ENCODE measurements around the gene CSNK1G3. TPM values are rescaled to one million over a fixed set of nuclear protein-coding genes. Genes with fewer than 3 reads are reported as not detected.

The CSNK1G3 gene
- polyA plus RNA-seq, 2 of the 4 experiments (the other 2 are of a cell fraction), result 24.0 to 50.9 TPM

DNA sequence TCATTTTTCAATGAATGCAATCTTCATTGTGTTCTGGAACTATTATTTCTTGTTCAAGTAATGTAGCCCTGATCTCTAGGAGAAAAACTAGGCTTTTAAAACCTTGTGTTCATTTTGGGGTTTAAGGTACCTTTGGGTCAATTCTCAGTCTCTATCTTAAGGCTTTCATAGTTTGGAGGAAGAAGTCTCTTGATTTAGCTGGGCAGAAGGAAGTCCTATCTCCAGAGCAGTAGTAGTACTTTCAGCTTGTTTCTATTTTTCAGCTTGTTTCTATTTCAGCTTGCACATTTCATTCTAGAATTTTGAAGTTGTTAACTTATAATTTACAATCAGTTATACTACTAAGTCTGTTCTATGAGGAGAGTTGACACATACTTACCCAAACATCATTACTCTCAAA, 15.2 kb downstream of the CSNK1G3 start:
- no peak for ATAC-seq
- H3K4me2 ChIP-seq, result no peak overlapping the region
- peaks cover 19% of the 10 kb centered on the region; the same call in 2 of the 3 replicates for H3K4me1 ChIP-seq
- POLR2A ChIA-PET, result no interaction called here
- no peaks in the 10 kb centered on the region for H3K9me3 ChIP-seq
- TF ChIP-seq CHD2 (IDR thresholded peaks at IDR 0.05; ENCODE audit: low read length, partially characterized antibody) (no peak), ZNF302 (CRISPR knock-in tag; IDR thresholded peaks at IDR 0.05) (no peak), BHLHE40 (IDR thresholded peaks at IDR 0.05; ENCODE audit: low read depth, low read length) (no peak), RAD21 (conservative IDR thresholded peaks at IDR 0.05 in 1 of 2, IDR thresholded peaks at IDR 0.05 in 1 of 2) (no peak), REST (IDR thresholded peaks at IDR 0.05) (no peak), CEBPB (IDR thresholded peaks at IDR 0.05) (no peak), HOXA7 (CRISPR knock-in tag; IDR thresholded peaks at IDR 0.05) (no peak), NPAS2 (CRISPR knock-in tag; IDR thresholded peaks at IDR 0.05; ENCODE audit: borderline replicate concordance) (no peak), POLR2A (IDR thresholded peaks at IDR 0.05; ENCODE audit: low read length) (no peak), PBX3 (IDR thresholded peaks at IDR 0.05) (no peak), JUN (IDR thresholded peaks at IDR 0.05) (no peak), EHMT2 (IDR thresholded peaks at IDR 0.05; ENCODE audit: low read depth) (no peak), CHD4 (IDR thresholded peaks at IDR 0.05; ENCODE audit: borderline replicate concordance) (no peak), EP300 (IDR thresholded peaks at IDR 0.05) (no peak)
- TF ChIP-seq, protein P1, sequence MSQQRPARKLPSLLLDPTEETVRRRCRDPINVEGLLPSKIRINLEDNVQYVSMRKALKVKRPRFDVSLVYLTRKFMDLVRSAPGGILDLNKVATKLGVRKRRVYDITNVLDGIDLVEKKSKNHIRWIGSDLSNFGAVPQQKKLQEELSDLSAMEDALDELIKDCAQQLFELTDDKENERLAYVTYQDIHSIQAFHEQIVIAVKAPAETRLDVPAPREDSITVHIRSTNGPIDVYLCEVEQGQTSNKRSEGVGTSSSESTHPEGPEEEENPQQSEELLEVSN (IDR thresholded peaks at IDR 0.05; ENCODE audit: borderline replicate concordance, low read depth), result no peak
- FAIRE-seq, result no peak
- H3K27ac ChIP-seq, result no peak overlapping the region
- no peak for DNase-seq (ENCODE audit: low read depth in 1 of 2, low spot score in 1 of 2)
- no peak overlapping the region for H3K4me3 ChIP-seq
- CTCF ChIA-PET, result interaction anchor here (0.6 kb wide), 1 partner anchor 141 kb away, joined by 3 read pairs; no protein-coding TSS in a partner anchor

DNA sequence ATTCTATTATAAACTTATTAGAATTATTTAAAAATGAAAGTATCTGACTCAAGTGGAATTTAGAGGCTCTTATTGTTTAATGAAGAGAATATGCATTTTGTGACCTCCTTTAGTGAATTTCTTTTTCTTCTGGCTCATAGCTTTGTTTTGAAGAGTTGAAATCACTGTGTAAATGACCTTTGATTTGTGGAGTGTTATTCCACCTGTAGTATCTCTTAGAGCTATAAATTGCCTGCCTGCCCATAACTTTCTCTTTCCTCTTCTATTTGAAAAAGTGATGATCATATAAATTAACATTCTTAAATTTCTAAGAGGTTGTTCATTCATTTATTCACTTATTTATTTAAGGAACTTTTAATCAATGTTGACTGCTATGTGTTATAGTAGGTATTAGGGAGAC, 16.1 kb downstream of the CSNK1G3 start:
- no peak for ATAC-seq
- H3K4me2 ChIP-seq, result peak overlapping the region; percentile 4; the same call in 1 of the 3 replicates
- peaks cover 19% of the 10 kb centered on the region; the same call in 2 of the 3 replicates for H3K4me1 ChIP-seq
- TF ChIP-seq, protein P2, sequence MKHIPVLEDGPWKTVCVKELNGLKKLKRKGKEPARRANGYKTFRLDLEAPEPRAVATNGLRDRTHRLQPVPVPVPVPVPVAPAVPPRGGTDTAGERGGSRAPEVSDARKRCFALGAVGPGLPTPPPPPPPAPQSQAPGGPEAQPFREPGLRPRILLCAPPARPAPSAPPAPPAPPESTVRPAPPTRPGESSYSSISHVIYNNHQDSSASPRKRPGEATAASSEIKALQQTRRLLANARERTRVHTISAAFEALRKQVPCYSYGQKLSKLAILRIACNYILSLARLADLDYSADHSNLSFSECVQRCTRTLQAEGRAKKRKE (CRISPR knock-in tag; IDR thresholded peaks at IDR 0.05; ENCODE audit: low read depth), result no peak
- TF ChIP-seq BHLHE40 (IDR thresholded peaks at IDR 0.05; ENCODE audit: low read depth, low read length) (no peak), BCL3 (IDR thresholded peaks at IDR 0.05) (no peak)
- TF ChIP-seq, protein P3, sequence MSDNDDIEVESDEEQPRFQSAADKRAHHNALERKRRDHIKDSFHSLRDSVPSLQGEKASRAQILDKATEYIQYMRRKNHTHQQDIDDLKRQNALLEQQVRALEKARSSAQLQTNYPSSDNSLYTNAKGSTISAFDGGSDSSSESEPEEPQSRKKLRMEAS (IDR thresholded peaks at IDR 0.05), result no peak
- ChIA-PET POLR2A (no interaction called here), CTCF (no interaction called here)
- no peak for FAIRE-seq
- no peaks in the 10 kb centered on the region for H3K9me3 ChIP-seq
- no peak overlapping the region for H3K4me3 ChIP-seq
- no peak overlapping the region for H3K27ac ChIP-seq
- no peak for DNase-seq (ENCODE audit: low read depth in 1 of 2, low spot score in 1 of 2)

Data from A549 (cell line).